NCI-H82 treated with DMSO at 0.1 percent for 48 hours (cell line): ENCODE results near the gene OCA2.
"Not testable (repeated sequence)": the region's sequence is repeated elsewhere in the genome, so short reads cannot be mapped to it uniquely, and the experiment has no call there.

Experiments
- DNase-seq: peaks from one replicate; lab custom pipeline; 2025; ENCODE audit not compliant: unreplicated experiment; lab: John Stamatoyannopoulos, UW

Gene OCA2

DNA sequence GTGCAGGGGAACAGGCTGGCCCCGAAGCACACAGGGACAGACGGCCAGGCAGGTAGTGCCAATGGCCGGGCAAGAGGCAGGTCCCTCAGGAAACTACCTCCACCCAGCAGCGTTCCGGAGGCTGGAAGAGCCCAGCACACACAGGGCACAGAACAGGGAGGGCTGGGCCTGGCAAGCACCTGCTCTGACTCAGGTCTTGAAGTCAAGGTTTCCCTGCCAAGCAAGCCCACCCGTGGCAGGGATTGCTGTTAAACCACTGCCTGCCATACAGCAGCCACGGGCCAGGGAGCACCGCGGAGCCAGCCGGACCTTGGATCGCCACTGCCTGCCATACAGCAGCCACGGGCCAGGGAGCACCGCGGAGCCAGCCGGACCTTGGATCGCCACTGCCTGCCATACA, 22.5 kb upstream of the OCA2 start:
- DNase-seq, result not testable (repeated sequence)

- DNase-seq, result no peak
Observed at GRCh38 chr15:28120359-28120640, 21.2 kb upstream of the OCA2 start.

DNA sequence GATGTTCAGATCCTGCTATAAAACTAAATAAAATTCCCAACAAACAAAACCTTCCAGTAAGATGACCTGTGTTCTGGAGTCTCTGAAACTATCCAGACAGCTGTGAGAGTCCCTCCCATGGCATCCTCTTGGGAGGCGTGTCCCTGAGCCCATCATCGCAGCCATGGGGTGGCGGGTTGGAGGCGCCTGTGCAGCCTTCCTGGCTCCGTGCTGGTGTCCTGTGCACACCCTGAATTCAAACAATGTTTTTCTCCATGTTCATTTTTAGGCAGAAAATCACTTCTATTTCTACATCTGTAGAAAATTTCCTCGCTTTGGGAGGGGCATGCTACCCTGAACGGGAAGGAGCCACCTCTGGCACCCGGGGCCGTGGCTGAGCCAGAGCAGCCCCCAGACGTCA, 19.4 kb upstream of the OCA2 start:
- no peak for DNase-seq

- no peak for DNase-seq
Observed at GRCh38 chr15:28118083-28118482, 19.0 kb upstream of the OCA2 start.

GRCh38 chr15:28117432-28117990, 18.4 kb upstream of the OCA2 start:
- no peak for DNase-seq

DNA sequence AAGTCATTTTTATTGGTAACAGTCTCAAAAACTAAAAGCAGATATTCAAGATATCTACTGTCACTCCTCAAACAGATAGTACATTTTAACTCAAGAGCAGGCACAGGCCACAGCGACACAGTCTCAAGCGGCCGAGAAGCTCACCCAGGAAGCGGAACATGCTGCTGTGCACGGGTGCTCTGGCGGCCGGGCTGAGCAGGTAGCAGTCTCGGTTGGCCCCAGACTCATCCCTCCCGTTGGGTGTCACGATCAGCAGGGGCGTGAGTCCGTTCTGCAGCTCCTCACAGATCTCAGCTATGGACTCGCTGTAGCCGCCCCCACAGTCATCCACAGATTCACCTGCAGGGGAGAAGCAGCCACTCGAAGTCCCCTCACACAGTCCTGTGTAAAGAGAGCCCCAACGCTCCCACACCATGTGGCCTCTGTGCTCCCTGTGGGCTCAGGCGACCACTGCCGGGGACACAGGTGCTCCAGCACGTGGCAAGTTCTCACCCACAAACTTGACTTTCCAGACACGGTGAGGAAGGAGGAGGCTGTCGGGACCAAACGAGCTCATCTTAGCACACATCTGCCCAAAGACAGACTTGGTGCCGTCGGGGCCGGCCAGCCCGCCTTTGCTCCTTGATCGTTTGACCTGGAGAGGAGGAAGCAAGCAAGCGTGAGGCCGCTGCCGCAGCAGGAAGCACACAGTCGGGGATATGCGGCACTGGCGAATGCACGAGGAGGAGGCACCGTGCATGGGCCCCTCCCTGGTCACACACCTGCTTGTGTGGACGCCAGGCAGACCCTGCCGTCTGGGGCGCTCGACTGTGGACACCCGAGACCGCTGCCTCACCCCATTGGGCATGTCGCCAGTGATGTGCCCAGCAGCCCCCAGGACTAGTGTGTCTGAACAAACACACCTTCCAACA, 17.7 kb upstream of the OCA2 start:
- no peak for DNase-seq

DNA sequence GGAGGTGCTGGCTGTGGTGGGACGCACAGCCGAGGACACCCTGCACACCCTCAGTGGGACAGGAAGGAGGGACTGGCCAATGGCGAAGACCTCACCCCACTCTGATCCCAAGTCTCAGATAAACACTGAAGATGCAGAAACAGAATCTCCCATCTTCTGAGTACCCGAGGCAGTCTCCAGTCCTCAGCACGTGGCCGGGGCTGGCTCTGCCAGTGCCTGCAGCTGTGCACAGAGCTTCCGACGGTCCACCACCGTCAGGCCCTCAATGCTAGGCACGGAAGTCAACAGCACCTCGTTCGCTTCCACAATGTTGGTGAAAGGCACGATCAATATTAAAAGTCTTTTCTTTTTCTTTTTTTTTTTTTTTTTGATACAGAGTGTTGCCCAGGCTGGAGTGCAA, 16.8 kb upstream of the OCA2 start:
- no peak for DNase-seq

GRCh38 chr15:28114721-28115622, 15.9 kb upstream of the OCA2 start:
- DNase-seq, result no peak

DNA sequence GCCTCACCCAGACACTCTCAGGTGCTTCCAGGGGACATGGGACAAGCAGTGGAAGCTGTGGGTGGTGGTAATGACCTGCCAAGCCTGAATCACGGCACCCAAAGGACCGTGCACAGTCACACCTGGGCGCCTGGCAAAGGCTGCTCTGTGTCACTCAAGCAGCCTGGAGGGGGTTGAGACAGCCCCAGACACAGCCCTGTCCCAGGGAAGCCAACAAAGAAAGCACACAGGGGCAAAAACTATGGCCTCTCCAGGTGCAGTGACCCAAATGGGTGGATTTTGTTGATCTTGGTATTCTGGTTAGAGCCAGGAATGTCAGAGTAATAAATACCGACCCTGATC, 15.0 kb upstream of the OCA2 start:
- DNase-seq, result no peak

DNA sequence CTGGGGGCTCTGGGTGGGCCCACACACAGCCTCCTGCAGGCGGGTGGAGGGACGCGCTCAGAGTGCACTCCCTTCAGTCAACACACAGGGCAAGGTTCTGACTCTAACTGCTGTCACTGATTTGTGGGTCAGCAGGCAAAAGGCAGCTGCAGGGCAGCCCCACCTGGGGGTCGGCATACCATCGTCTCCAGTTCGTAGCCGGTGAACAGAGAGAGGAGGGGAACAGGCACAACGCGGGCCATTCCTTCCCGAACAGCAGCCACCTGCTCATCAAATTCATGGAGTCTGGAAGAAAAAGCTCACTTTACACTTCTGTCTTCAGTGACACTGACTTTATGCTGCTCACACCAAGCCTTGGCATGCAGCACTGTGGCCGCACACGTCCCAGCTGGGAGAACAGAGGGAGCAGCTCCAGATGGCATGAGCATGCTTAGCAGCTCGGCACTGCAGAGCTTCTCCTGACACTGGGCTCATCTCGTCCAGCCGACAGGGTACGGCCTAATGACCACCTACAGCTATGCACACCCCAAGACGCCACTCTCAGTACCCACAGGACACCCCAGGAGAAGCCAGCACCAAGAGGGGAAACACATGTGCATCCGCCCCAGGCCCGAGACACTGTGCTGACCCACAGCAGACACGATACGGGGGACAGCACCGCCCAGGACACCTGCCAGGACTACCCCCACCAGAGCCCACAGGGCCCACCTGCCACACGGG, 14.4 kb upstream of the OCA2 start:
- no peak for DNase-seq

GRCh38 chr15:28112962-28113361, 13.8 kb upstream of the OCA2 start:
- no peak for DNase-seq

- DNase-seq, result no peak
Observed at GRCh38 chr15:28112101-28112760, 13.1 kb upstream of the OCA2 start.

- no peak for DNase-seq
Observed at GRCh38 chr15:28111543-28111942, 12.4 kb upstream of the OCA2 start.

DNA sequence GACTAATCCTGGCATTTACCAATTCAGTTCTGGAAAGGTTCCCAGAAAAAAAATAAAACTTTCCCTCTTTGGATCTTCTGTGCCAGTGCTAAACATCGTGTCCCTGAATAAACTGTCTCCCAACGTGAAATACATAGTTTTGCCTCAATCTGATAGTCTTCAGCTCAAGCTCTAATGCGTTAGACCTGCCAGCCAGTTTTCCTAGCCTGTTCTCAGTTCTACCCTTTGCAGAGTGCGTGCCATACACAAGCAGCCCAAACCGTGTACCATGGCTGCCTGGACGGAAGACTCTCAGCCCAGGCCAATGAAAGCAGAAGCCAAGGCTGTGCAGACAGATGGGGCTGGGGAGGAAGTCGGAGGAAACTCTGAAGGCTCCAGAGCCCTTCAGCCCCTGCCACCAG, 11.4 kb upstream of the OCA2 start:
- DNase-seq, result no peak

DNA sequence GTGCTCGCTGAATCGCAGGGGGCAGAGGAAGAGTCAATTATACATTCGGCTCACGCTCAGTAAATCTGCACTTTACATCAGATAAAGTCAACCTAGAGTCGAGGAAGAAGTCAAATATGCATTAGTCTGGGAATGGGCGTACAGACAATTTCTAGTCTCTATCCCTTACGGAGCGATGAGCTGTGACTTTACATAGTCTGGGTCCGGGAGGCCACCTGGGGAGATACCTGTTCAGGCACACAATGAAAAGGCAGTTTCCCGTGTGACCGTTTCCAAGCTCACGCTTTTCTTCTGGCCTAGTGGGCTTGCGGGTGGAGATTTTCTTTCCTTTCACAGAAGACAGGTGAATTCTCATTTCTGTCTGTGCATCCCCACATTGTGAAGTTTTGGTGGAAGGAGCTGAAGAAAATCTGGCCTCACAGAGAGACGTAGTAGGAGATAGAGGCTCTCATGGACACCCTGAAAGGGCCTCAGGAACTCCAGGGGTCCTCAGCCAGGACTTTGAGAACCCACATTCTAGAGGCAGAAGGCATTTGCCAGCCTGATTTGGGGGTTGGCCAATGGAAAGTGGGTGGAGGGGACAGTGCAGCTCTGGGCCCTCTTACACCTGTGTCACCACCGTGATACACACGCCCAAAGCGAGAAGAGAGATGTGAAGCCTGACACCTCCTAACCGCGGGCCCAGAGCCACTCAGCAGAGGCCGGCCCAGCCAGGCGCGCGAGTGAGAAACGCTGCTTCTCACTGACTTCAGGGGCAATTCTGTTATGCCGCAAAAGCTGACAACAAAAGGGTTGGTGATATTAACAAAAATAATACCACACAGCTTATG, 10.7 kb upstream of the OCA2 start:
- DNase-seq, result no peak

DNA sequence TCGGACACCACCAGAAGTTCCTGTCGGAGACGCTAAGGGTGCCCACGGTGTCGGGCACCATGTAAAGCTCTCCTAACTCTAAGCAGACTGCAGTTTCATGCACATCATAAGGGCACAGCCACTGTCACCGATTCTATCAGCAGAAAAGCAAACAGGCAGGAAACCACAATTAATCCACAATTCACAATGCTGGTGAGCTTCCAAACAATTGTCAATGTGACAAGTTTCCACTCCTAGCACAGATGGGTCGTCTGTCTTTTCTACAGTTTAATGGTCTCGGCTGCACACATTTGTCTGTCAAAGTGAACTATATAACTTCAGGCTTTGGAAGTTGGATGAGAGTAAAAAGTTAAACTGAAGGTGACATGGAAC, 8.8 kb upstream of the OCA2 start:
- no peak for DNase-seq

- DNase-seq, result no peak
Observed at GRCh38 chr15:28107111-28107903, 8.2 kb upstream of the OCA2 start.

DNA sequence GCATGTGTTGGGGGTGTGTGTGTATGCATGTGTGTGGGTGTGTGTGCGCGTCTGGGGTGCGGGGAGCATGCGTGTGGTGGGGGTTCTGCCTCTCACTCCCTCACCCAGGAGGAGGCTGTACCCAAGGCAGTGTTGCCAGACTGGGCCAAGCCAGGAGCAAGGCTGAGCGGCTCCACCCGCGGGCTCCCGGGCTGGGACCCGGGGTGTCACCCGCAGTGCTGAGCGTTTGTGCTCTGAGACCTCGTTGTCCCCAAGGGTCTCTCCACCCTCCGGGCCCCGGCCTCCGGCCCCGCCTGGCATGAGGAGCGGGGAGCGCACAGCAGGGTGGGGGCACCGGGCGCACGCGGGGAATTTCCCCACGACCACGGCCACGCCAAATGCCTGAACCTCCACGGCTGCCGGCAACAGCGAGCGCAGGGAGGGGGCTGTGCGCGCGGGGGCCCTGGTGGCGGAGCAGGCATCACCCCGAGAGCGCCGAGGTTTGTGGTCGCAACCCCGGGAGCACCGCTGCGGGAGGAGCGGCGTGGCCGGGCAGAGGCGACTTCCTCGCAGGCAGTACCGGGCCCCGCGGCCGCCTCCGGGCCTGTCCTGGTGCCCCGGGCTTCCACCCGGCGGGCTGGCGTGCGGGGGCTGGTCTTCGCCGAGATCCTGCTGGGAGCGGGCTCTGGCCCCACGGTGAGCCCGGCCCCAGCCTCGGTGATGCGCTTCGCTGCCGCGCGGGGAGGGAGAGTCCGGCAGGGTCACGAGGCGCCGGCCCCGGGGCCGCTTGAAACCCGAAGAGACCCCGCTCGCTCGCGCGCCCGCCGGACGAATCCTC, 7.4 kb upstream of the OCA2 start:
- no peak for DNase-seq
